HG03175 (cell line): ENCODE measurements around the gene ATP5PD.
A peak's percentile ranks its signal among the peaks of the same experiment; 100 is the strongest.
"Not testable (repeated sequence)": the region's sequence is repeated elsewhere in the genome, so short reads cannot be mapped to it uniquely, and the experiment has no call there.

Source experiments
- ATAC-seq: cut with Tn5 transposase; IDR thresholded peaks from one replicate; pipeline ENCODE4 v1.9.1; 2021; ENCODE audit warnings: mild to moderate bottlenecking, moderate library complexity; ENCODE audit not compliant: unreplicated experiment

The ATP5PD gene

DNA sequence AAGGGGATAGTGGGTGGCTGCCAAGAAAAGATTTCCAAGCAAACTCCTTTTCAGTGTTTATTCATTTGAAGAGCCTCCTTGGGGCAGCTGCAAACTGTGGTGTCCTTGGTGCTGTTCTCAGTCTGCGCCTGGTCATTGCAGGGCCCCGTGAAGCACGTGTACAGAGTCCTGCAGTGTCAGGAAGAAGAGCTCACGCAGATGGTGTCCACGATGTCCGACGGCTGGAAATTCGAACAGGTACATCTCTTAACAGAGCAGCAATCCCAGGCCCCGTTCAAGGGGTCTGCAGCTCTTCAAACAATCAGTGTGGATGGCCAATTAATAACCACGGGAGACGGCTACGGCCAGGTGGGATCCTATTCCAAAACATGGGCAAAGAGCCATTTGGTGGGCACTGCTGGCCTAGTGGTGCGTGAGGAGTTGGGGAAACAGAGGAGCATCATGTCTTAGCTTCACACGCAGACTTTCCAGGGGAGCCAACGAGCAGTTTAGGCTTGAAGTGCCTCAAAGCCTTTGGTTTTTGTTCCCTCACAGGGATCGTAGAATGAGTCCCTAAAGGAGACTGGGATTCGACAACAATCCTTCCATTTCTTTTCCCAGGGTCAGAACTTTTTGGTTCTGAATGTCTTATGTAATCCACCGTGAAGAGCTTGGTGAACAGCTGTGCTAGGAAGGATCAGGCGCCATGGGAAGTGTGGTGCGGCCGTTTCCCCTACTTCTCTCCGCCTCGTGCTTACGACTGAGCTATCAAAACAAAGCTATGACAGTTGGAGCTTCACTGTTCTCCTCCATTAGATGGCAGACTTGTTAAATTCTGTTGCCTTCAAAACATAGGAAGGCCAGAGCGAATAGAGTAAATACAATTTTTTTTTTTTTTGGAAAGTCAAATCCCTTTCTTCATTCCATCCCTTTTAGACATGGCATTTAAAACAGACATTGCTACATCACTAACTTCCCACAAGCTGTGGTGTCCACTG lies 12.9 kb upstream of the ATP5PD start:
- no peak for ATAC-seq

- no peak for ATAC-seq
These were observed 5.2 kb upstream of the ATP5PD start for GRCh38 chr17:75051941-75052340.

DNA sequence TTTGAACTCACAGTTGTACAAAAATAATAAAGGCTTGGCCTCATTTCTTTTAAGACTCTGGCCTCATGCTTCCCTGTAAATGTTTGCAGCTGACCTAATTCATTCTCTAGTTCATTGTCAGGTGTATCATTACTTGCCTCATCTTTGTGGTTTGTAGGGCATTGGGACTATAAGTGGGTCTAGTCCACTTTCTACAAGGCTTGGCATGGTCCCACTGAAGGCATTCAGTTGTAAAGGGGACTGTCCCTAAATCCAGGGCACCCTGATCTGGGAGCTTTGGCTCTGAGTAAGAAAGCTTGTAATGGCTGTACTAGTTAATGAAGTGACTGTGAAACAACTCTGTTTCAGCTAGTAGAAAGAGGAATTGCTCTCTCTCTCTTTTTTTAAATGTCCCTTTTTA lies 2.9 kb upstream of the ATP5PD start:
- no peak for ATAC-seq

GRCh38 chr17:75049057-75049456 lies 2.3 kb upstream of the ATP5PD start:
- ATAC-seq: no peak

GRCh38 chr17:75048249-75048878 lies 1.6 kb upstream of the ATP5PD start:
- ATAC-seq: no peak

GRCh38 chr17:75047398-75048098 lies 779 bp upstream of the ATP5PD start:
- peak; percentile 19 for ATAC-seq

DNA sequence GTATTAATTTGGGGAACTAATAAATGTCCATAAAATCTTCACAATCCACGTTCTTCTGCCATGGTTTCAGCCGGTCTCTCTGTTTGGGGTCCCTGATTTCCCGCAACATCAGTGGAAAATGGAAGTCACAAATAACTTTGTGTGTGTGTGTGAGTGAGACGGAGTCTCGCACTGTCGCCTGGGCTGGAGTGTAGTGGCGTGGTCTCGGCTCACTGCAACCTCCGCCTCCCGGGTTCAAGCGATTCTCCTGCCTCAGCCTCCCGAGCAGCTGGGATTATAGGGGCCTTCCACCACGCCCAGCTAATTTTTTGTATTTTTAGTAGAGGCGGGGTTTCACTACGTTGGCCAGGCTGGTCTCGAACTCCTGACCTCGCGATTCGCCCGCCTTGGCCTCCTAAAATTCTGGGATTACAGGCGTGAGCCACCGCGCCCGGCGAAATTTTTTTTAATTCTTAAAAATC lies 793 bp downstream of the ATP5PD start:
- not testable (repeated sequence) for ATAC-seq

DNA sequence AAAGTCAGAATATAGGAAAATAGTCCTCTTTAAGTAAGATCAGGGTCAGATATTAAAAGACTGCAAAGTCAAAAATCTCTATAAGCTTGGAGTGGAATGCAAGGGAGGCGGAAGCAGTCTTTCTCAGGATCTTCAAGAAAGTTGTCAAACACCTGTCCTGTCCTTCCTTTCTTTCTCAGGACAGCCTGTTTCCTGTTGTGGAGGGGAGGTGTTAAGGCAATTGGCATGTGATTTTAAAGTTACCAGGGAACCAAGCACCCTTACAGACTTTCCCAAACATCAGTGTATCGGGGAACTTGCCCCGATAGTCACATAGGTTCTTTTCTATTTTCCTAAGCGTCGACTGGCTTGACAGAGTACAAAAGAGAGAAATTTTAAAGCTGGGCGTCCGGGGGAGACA lies 2.1 kb downstream of the ATP5PD start:
- no peak for ATAC-seq

DNA sequence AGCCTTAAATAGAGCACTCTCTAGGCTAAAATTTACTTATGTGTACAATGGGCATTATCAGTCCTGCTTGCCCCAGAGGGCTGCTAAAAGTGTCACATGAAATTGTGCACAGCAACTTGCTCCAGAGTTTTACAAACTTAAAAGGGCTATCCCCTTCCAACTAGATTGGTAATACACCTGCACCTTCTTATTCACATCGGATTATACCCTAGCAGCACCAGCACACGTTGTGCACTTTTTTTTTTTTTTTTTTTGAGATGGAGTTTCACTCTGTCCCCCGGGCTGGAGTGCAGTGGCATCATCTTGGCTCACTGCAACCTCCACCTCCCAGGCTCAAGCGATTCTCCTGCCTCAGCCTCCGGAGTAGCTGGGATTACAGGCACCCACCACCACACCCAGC lies 3.0 kb downstream of the ATP5PD start:
- not testable (repeated sequence) for ATAC-seq

GRCh38 chr17:75041656-75042280 lies 5.0 kb downstream of the ATP5PD start:
- no peak for ATAC-seq

DNA sequence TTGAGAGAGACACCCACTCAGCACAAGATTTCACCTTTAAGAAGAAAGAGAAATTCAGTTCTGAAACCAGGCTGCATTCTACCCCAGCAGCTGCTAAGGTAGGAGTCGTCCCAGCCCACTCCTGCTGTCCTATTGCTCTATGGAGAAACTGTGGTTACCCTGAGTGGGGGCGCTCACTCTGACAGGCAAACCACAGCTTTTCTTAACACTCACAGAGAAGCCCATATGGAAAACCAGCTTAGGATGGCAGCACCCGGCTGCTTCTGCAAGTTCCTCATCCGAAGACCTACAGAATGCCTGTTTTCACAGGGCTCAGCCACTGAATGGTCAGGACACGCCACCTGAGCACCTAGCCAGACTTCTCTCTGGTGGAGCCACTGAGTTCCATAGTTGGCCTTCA lies 7.5 kb downstream of the ATP5PD start:
- no peak for ATAC-seq

GRCh38 chr17:75036643-75037268 lies 10.0 kb downstream of the ATP5PD start:
- ATAC-seq: no peak

DNA sequence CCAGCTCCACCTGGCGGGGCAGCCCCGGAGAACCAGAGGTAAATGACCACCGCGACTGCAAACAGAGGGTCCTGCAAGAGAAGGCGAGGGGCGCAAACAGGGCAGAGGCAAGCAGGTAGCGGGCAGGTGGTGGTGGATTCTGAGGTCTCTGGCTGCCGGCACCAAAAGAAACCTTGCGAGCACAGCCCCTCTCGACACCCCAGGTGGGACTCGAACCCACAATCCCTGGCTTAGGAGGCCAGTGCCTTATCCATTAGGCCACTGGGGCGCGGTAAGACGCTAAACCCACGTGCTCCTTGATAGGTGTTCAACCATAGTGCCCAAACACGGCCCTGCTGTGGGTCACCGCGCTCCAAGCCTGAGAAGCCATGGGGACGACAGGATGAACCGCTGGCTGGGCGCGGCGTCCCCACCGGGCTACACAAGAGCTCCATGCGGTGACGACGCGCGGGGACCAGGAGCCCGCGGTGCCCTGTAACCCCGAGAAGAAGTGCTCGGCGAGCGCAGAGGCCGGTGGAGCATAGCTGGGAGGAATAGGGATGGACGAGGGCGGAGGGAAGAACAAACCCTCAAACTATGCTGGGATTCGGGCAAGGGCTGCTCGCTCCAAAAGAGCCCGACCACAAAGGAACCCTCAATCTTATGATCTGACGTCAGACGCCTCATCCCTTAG lies 12.4 kb downstream of the ATP5PD start:
- ATAC-seq: peak; percentile 67

- ATAC-seq: peak; percentile 27
These were observed 13.2 kb downstream of the ATP5PD start for GRCh38 chr17:75033346-75034235.

DNA sequence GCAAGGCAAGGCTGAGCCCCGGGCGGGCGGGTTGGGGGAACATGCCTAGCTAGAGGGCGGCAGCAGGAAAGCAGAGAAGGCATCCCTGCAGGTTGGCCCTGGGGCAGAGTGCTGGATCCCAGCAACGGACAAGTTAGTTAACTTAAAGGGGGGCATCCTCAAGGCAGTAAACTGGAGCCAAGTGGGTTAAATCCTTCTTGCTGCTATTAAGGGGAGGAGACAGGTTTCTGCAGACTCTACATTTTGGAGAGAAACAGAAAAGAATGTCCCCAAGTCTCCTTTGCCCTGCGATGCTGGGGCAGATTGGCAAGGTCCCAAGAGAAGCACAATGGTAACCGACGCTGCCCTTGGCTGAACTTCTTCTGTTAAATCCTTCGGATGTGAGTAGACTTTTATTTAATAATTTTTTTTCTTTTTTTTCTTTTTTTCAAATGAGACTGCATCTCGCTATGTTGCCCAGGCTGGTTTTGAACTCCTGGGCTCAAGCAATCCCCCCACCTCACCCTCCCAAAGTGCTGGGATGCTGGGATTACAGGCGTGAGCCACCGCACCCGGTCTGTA lies 14.0 kb downstream of the ATP5PD start:
- ATAC-seq: no peak

DNA sequence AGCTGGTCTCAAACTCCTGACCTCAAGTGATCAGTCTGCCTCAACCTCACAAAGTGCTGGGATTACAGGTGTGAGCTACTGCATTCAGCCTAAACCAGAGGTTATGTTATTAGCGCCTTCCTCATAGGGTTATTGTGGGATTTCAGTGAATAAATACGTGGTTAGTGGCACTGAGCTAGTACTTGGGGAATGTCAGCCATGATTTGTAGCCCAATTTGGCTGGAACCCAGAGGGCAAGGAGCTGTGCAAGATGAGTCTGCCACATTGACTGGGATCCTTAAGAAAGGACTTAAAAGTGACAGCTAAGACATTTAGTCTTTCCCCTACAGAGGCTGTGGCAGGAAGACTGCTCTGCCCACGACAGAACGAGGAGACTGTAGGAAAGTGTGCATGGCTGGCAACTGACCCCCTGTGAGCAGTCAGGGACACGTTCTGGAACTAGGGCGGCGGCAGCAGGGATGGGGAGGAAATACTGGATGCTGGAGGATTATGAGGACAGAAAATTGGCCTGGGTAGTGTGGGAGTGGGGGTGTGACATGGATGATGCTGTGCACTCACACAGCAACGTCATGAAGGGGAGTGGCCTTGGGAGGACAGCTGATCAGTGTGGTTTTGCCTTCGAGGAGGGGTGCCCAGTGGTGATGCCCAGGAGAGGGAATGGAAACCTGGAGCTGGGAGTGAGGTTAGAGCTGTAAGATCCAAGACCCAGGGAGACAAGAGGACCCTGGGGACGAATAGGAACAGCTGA lies 14.6 kb downstream of the ATP5PD start:
- no peak for ATAC-seq

DNA sequence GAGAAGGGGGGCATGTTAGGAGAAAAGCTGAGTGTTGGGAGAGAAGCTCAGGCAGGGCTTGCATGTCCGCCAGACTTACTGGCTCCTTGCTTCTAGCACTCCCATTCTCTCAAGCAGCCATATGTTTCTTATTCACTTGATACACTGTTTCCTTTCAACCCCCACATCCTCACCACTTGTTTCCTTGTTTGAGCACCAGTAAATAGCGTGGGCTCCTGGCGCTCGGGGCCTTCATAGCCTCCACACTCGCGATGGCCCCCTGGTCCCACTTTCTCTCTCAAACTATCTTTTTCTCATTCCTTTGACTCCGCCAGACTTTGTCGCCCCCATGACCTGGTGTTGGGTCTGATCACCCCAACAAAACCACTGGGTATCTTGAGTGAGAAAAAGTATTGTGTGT lies 16.6 kb downstream of the ATP5PD start:
- no peak for ATAC-seq

GRCh38 chr17:75026650-75027049 lies 20.1 kb downstream of the ATP5PD start:
- not testable (repeated sequence) for ATAC-seq
